ENCODE data around the gene MRAP.
"Not testable (repeated sequence)": the region's sequence is repeated elsewhere in the genome, so short reads cannot be mapped to it uniquely, and the experiment has no call there.

Gene MRAP

DNA sequence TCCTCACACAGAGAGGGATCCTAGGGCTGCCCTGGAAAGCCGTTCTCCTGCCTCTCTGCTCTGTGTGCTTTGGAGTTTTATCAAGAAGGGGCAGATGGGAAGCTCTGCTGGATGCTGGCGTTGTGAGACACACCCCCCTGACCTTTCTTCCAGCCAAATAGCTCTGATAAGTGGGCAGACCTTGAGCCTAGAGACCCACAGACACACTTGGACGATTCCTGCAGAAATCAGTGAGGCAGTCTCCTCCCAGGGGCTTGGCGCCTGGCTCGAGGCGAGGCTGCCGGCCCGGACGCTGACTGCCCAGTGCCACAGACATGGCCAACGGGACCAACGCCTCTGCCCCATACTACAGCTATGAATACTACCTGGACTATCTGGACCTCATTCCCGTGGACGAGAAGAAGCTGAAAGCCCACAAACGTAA, at the start of gene MRAP:
Gene MRAP, plus strand, starts transcription at position 198 of the 424 bp plus-strand sequence. Its CDS starts 117 bp downstream, at position 315.
- in situ Hi-C loops (cut with MboI; ENCODE audit: low sequenced_read_pairs): no loop called here

DNA sequence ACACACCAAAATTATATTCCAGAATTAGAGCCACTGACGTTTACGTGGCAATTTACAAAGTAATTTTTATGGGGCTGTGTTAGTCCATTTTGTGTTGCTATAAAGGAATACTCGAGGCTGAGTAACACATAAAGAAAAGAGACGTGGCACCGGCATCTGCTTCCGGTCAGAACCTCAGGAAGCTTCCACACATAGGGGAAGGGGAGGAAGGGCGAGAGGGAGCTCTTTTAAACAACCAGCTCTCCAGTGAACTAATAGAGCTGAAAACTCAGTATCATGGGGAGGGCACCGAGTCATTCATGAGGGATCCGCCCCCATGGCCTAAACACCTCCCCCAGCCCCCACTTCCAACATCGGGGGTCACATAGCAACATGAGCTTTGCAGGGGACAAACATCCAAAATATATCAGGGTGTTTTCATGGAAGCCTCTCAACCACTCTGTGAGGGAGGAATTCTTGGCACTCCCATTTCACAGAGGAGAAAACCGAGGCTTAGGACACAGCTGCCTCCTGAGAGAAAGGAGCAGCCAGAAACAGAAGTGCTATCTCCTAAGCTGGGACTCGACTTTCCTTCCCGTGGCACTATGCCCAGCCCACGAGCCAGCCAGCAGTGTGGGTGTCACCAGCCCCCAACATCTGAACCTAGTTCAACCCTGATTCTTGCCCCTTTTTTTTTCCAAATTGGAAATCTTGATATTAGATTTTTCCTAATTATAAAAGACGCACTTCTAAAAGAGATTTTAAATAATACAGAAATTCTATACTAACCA, 49.0 kb upstream of the MRAP start:
- in situ Hi-C loops (cut with MboI; ENCODE audit: low sequenced_read_pairs): no loop called here

GRCh38 chr21:32252136-32252535, 46.5 kb upstream of the MRAP start:
- in situ Hi-C loops (cut with MboI; ENCODE audit: low sequenced_read_pairs): no loop called here

GRCh38 chr21:32253215-32253641, 45.4 kb upstream of the MRAP start:
- in situ Hi-C loops (cut with MboI; ENCODE audit: low sequenced_read_pairs): no loop called here

DNA sequence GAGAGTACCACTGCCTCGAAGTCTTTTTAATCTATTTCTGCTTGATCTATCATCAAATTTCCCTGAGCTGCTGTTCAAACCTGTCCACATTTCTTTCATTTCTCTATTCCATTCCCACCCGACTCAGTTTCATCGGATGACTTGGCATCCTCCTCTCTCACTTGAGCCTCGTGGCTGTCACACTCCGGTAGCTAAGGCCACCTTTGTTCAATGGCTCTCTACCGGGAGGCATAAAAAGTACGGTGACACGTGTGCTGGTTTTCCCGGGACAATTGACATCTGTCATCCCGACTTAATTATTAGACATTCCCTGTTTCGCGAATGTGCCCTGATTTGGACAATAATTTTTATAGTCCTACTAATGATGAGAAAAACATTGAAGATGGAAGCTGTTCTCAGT, 42.4 kb upstream of the MRAP start:
- in situ Hi-C loops (cut with MboI; ENCODE audit: low sequenced_read_pairs): no loop called here

GRCh38 chr21:32256873-32257620, 41.6 kb upstream of the MRAP start:
- in situ Hi-C loops (cut with MboI; ENCODE audit: low sequenced_read_pairs): no loop called here

- in situ Hi-C loops (cut with MboI; ENCODE audit: low sequenced_read_pairs): no loop called here
Measured at GRCh38 chr21:32257962-32258785, 40.5 kb upstream of the MRAP start.

DNA sequence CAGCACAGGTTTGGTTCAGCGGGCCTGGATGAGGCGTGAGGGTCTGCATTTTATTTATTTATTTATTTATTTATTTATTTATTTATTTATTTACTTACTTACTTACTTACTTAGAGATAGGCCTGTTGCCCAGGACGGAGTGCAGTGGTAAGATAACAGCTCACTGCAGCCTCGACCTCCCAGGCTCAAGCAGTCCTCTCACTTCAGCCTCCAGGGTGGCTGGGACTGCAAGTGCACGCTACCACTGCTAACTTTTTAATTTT, 39.9 kb upstream of the MRAP start:
- in situ Hi-C loops (cut with MboI; ENCODE audit: low sequenced_read_pairs): not testable (repeated sequence)

DNA sequence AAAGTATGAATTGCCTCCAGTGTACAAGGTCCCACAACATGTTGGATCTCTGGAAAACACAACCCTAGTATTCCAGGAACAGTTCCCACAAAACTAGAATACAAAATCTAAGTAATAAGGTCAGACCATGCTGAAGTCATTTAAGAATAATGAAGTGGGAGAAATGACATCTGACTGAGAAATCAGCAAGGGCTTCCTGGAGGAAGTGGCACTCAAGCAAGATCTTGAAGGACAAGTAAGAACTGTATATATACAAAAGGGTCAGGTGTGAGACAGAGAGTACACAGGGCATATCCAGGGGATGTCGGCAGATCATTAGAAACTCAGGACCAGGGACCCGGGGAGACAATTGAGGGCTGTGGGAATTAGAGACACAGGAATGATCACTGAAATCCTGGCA, 38.5 kb upstream of the MRAP start:
- in situ Hi-C loops (cut with MboI; ENCODE audit: low sequenced_read_pairs): no loop called here

- in situ Hi-C loops (cut with MboI; ENCODE audit: low sequenced_read_pairs): no loop called here
Measured at GRCh38 chr21:32261929-32262328, 36.7 kb upstream of the MRAP start.

GRCh38 chr21:32265321-32265720, 33.3 kb upstream of the MRAP start:
- in situ Hi-C loops (cut with MboI; ENCODE audit: low sequenced_read_pairs): not testable (repeated sequence)

- in situ Hi-C loops (cut with MboI; ENCODE audit: low sequenced_read_pairs): no loop called here
Measured at GRCh38 chr21:32270748-32271147, 27.9 kb upstream of the MRAP start.

- in situ Hi-C loops (cut with MboI; ENCODE audit: low sequenced_read_pairs): no loop called here
Measured at GRCh38 chr21:32276671-32277070, 22.0 kb upstream of the MRAP start.

GRCh38 chr21:32278103-32278502, 20.6 kb upstream of the MRAP start:
- in situ Hi-C loops (cut with MboI; ENCODE audit: low sequenced_read_pairs): no loop called here

DNA sequence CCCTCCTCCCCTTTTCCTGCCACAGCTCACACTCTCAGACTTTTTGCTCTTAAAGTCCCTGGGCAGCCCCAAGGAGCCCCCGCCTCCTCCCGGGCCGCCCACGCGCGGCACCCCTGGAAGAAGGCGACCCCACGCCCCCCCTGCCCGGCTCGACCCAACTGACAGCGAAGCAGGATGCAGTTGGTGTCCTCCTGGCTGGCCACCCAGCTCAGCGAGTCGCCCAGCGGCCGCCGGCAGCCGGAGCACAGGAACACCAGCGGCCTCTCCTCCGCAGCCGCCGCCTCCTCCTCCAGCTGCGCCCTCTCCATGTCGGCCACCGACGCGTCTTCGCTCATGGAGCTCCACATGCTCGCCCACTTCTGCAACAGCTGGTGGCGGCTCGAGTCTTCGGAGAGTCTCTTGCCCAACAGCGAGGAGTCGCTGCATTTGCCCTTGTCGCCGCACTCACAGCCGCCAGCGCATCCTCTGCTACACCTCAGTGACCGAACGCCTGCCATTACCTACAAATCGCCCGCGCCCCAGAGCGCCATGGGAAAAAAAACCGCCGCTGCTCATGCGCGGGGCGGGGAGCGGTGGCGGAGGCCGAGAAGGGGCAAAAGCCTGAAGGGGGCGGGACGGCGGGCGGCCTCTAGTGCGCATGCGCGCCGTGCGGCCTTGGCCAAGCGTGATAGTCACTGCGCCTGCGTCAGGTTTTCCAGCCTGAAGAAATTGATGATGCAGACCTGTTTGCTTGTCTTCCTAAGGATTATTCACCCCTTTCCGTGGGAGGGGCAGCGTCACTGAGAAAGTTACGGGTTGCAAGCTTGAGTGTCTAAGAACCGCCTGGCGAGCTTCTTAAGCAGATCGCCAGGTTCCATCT, 19.9 kb upstream of the MRAP start, which contains the start of gene MIS18A:
Gene MIS18A, minus strand, starts transcription at position 532 of the 859 bp plus-strand sequence. Its CDS starts 35 bp downstream, at position 497.
- in situ Hi-C loops (cut with MboI; ENCODE audit: low sequenced_read_pairs): no loop called here

- in situ Hi-C loops (cut with MboI; ENCODE audit: low sequenced_read_pairs): no loop called here
Measured at GRCh38 chr21:32279377-32279680, 19.3 kb upstream of the MRAP start.

GRCh38 chr21:32281531-32281930, 17.1 kb upstream of the MRAP start:
- in situ Hi-C loops (cut with MboI; ENCODE audit: low sequenced_read_pairs): no loop called here

- in situ Hi-C loops (cut with MboI; ENCODE audit: low sequenced_read_pairs): no loop called here
Measured at GRCh38 chr21:32282992-32283391, 15.7 kb upstream of the MRAP start.

DNA sequence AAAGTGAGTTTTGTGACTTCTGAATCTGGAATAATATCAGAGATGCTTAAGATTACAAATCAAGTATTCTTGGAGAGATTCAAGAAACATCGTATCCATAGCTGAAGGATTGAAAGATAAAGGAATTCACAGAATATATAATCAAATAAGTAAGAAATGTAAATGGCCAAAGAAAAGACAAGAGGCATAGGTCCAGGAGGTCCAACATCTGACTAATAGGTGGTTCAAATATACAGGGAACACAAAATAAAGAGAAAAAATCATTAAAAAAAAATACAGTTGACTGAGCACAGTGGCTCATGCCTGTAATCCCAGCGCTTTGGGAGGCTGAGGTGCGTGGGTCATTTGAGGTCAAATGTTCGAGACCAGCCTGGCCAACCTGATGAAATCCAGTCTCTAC, 13.2 kb upstream of the MRAP start:
- in situ Hi-C loops (cut with MboI; ENCODE audit: low sequenced_read_pairs): no loop called here

- in situ Hi-C loops (cut with MboI; ENCODE audit: low sequenced_read_pairs): no loop called here
Measured at GRCh38 chr21:32297449-32297848, 1.2 kb upstream of the MRAP start.

- in situ Hi-C loops (cut with MboI; ENCODE audit: low sequenced_read_pairs): no loop called here
Measured at GRCh38 chr21:32298148-32298559, 501 bp upstream of the MRAP start.
